Endothelial cell of umbilical vein (primary cell): ENCODE measurements around the gene SCIN. TPM values are rescaled to one million over a fixed set of nuclear protein-coding genes. Genes with fewer than 3 reads are reported as not detected.

Source experiments
- BruUV-seq: library from RNA; stranded (reverse); fragments of 400-500 nt; replicated peaks from 2 replicates; lab custom pipeline; 2021; lab: Mats Ljungman, UMichigan
- CTCF ChIA-PET: fragments of 300-600, 350-600 bp; sonication (Branson Sonifier 250); formaldehyde crosslinking; loops from one replicate; lab custom pipeline; 2021; ENCODE audit warnings: antibody characterized with exemption, inconsistent platforms; lab: Charles Lee
- POLR2A ChIA-PET: fragments of 300-600, 350-600 bp; sonication (Branson Sonifier 250); formaldehyde crosslinking; loops from one replicate; lab custom pipeline; 2021; ENCODE audit warnings: antibody characterized with exemption, inconsistent platforms; lab: Charles Lee
- DNase-seq: peaks from one replicate; pipeline ENCODE4 v3.0.0-alpha.2; 2011; ENCODE audit warnings: low read depth, low spot score
- FAIRE-seq: peaks from 2 replicates; lab custom pipeline; 2011; peaks lifted over from hg19 to GRCh38; lab: Jason Lieb, UNC
- H2AFZ ChIP-seq: 2 replicates; pipeline ENCODE4 v1.6.0; 2012; ENCODE audit warnings: low read depth, low read length, control low read depth, inconsistent platforms
- H3K27ac ChIP-seq: 2 replicates; pipeline ENCODE4 v1.5.1; 2011; ENCODE audit warnings: low read depth, mild to moderate bottlenecking, control low read depth, low read length, moderate library complexity; ENCODE audit not compliant: insufficient read depth
- H3K27me3 ChIP-seq, 2 experiments: 2 replicates each; pipeline versions ENCODE4 v1.6.0 to v1.6.1; 2011; ENCODE audit warnings: low read length in 2 of 2, mixed read lengths in 1 of 2; ENCODE audit not compliant: control insufficient read depth in 2 of 2, insufficient read depth in 2 of 2
- H3K36me3 ChIP-seq, 2 experiments: 2 replicates in 1 of 2; 3 replicates in 1 of 2; pipeline ENCODE4 v1.5.1; 2011; ENCODE audit warnings: low read length in 2 of 2, mild to moderate bottlenecking in 1 of 2, moderate library complexity in 1 of 2; ENCODE audit not compliant: control insufficient read depth in 2 of 2, insufficient read depth in 2 of 2; ENCODE audit errors: extremely low read depth in 1 of 2
- H3K4me1 ChIP-seq: 3 replicates; pipeline ENCODE4 v1.5.1; 2011; ENCODE audit warnings: mild to moderate bottlenecking, low read length; ENCODE audit not compliant: control insufficient read depth, insufficient read depth; ENCODE audit errors: extremely low read depth
- H3K4me2 ChIP-seq: 2 replicates; pipeline ENCODE4 v1.6.1; 2011; ENCODE audit warnings: low read length, control low read depth, mixed read lengths; ENCODE audit not compliant: insufficient read depth
- H3K4me3 ChIP-seq, 3 experiments: fragments of 200-600 bp in 1 of 3; sonication (generic), shearing (Covaris generic) in 1 of 3; replicated peaks in 1 of 3; 2 replicates each; pipeline ENCODE4 v1.5.1; 2011 to 2016; ENCODE audit warnings: control low read depth in 3 of 3, low read length in 3 of 3, mild to moderate bottlenecking in 2 of 3, inconsistent platforms in 1 of 3, low read depth in 1 of 3, moderate library complexity in 1 of 3; ENCODE audit not compliant: insufficient read depth in 1 of 3
- H3K79me2 ChIP-seq: 2 replicates; pipeline ENCODE4 v1.6.0; 2012; ENCODE audit warnings: low read length, inconsistent platforms; ENCODE audit not compliant: control insufficient read depth, insufficient read depth
- H3K9ac ChIP-seq: replicated peaks from 2 replicates; pipeline ENCODE3; 2011; ENCODE audit warnings: low read length, control low read depth; ENCODE audit not compliant: insufficient read depth; ENCODE audit errors: extremely low read depth
- H3K9me1 ChIP-seq: replicated peaks from 3 replicates; pipeline ENCODE4 v1.6.0; 2011; ENCODE audit warnings: mild to moderate bottlenecking, low read length; ENCODE audit not compliant: control insufficient read depth, insufficient read depth; ENCODE audit errors: extremely low read depth
- H3K9me3 ChIP-seq: replicated peaks from 2 replicates; pipeline ENCODE4 v1.5.1; 2012; ENCODE audit warnings: low read length, inconsistent platforms; ENCODE audit not compliant: control insufficient read depth, insufficient read depth
- H4K20me1 ChIP-seq: replicated peaks from 2 replicates; pipeline ENCODE3; 2011; ENCODE audit warnings: mild to moderate bottlenecking, low read length; ENCODE audit not compliant: control insufficient read depth, insufficient read depth; ENCODE audit errors: extremely low read depth
- EZH2 ChIP-seq: IDR thresholded peaks from 2 replicates; pipeline ENCODE4 v1.6.1; 2012; ENCODE audit warnings: borderline replicate concordance, low read depth, mild to moderate bottlenecking, moderate library complexity, low read length, inconsistent platforms; ENCODE audit not compliant: severe bottlenecking
- FOS ChIP-seq: IDR thresholded peaks from 2 replicates; pipeline ENCODE4 v1.6.1; 2011; ENCODE audit warnings: mild to moderate bottlenecking, low read length, moderate library complexity, borderline replicate concordance; ENCODE audit not compliant: insufficient read depth
- GATA2 ChIP-seq: IDR thresholded peaks from 2 replicates; pipeline ENCODE4 v1.7.0; 2011; ENCODE audit warnings: low read depth, mild to moderate bottlenecking, moderate library complexity, mixed read lengths, low read length; ENCODE audit not compliant: insufficient read length, insufficient read depth
- JUN ChIP-seq: IDR thresholded peaks from 2 replicates; pipeline ENCODE4 v1.6.1; 2011; ENCODE audit warnings: borderline replicate concordance, low read depth; ENCODE audit not compliant: insufficient read length, insufficient read depth
- MYC ChIP-seq: IDR thresholded peaks from one replicate; pipeline ENCODE4 v1.6.1; 2011; ENCODE audit warnings: mild to moderate bottlenecking, low read depth, low read length
- POLR2A ChIP-seq: IDR thresholded peaks from 2 replicates; pipeline ENCODE4 v1.6.1; 2012; ENCODE audit warnings: low read depth, mild to moderate bottlenecking, control low read depth, low read length
- POLR2AphosphoS5 ChIP-seq: IDR thresholded peaks from 2 replicates; pipeline ENCODE4 v1.6.1; 2012; ENCODE audit warnings: low read depth, mild to moderate bottlenecking, control low read depth, low read length, moderate library complexity; ENCODE audit not compliant: insufficient read depth
- dilution Hi-C: fragments of 300-500 bp; cut with MboI; formaldehyde crosslinking; loops from one replicate; pipeline ENCODE4 v1.15.0; 2019; ENCODE audit warnings: low sequenced_read_pairs; ENCODE audit not compliant: extremely low pct_ligation_motif_present
- intact Hi-C: fragments of 100-400 bp; cut with micrococcal nuclease; formaldehyde crosslinking; loops from one replicate; pipeline ENCODE4 v1.10.0; 2022
- polyA plus RNA-seq, 4 experiments: library from polyadenylated mRNA; depleted of rRNA in 3 of 4; stranded (reverse) in 3 of 4; unstranded in 1 of 4; fragments of >200 nt; gene quantifications; 2 replicates each; pipeline versions ENCODE4 v1.2.1 to v1.2.3, GENCODE V29; 2011 to 2012; ENCODE audit warnings: missing spikeins in 1 of 4
- total RNA-seq: library from RNA; stranded (reverse); gene quantifications from 2 replicates; pipeline ENCODE4 v1.2.3, GENCODE V29; 2021
- TF ChIP-seq, protein P1 (sequence below): IDR thresholded peaks from 2 replicates; pipeline ENCODE4 v1.6.1; 2011; ENCODE audit not compliant: insufficient read depth, insufficient read length
- TF ChIP-seq, protein P2 (sequence below), 2 donors: IDR thresholded peaks; 1 replicate in 1 of 2; 2 replicates in 1 of 2; pipeline ENCODE4 v1.5.1; 2011; ENCODE audit warnings: low read length in 2 of 2, mild to moderate bottlenecking in 2 of 2, moderate library complexity in 2 of 2, control low read depth in 1 of 2, inconsistent platforms in 1 of 2, low read depth in 1 of 2; ENCODE audit not compliant: insufficient read depth in 1 of 2; ENCODE audit errors: extremely low read depth in 1 of 2

SCIN gene
- total and polyA plus RNA-seq, 2 donors (not counting 3 experiments of a cell fraction or from before 2014, with no cell fraction given), result 0.07 to 0.69 TPM

DNA sequence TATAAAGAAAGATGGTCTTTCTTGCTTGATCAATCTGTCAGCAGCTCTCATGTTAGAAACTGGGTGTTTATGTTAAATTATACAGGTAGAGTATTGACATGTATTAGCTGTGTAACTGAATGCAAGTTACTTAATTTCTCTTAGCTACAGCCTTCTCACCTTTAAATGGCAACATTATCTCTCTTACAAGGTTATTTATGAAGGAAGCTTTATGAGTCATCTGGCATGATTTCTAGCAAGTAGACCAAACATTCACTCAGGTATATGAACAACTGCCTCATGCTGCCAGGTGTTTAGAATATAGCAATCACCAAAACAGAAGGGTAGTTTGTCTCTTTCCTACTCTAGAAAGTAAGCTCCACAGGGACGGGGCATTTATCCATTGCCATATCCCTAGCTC, 125.4 kb downstream of the SCIN start:
- Histone ChIP-seq H3K4me3 (no peak overlapping the region), H3K9ac (no peak overlapping the region), H2AFZ (no peak overlapping the region), H4K20me1 (peaks cover 2% of the 10 kb centered on the region), H3K79me2 (peaks cover 13% of the 10 kb centered on the region), H3K4me2 (no peak overlapping the region), H3K27me3 (no peaks in the 10 kb centered on the region), H3K4me1 (peaks cover 2% of the 10 kb centered on the region), H3K9me1 (no peaks in the 10 kb centered on the region), H3K36me3 (no peaks in the 10 kb centered on the region), H3K27ac (no peak overlapping the region), H3K9me3 (no peaks in the 10 kb centered on the region)
- POLR2A ChIA-PET, result no interaction called here
- no TSS peak for BruUV-seq
- intact Hi-C loops, result no loop called here
- CTCF ChIA-PET, result interaction anchor here (0.8 to 2.9 kb wide), 8 partner anchors 9 to 88 kb away, joined by 3 to 20 read pairs (median 4); partner anchors contain the start of gene ARL4A
- DNase-seq (peak; percentile 44), FAIRE-seq (no peak)
- TF ChIP-seq FOS, result no peak
- TF ChIP-seq POLR2AphosphoS5, result no peak
- TF ChIP-seq MYC, result no peak
- TF ChIP-seq JUN, result no peak
- TF ChIP-seq, protein P1, sequence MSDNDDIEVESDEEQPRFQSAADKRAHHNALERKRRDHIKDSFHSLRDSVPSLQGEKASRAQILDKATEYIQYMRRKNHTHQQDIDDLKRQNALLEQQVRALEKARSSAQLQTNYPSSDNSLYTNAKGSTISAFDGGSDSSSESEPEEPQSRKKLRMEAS, result no peak
- TF ChIP-seq GATA2, result no peak
- no peak for TF ChIP-seq EZH2
- TF ChIP-seq POLR2A, result no peak
- TF ChIP-seq, protein P2, sequence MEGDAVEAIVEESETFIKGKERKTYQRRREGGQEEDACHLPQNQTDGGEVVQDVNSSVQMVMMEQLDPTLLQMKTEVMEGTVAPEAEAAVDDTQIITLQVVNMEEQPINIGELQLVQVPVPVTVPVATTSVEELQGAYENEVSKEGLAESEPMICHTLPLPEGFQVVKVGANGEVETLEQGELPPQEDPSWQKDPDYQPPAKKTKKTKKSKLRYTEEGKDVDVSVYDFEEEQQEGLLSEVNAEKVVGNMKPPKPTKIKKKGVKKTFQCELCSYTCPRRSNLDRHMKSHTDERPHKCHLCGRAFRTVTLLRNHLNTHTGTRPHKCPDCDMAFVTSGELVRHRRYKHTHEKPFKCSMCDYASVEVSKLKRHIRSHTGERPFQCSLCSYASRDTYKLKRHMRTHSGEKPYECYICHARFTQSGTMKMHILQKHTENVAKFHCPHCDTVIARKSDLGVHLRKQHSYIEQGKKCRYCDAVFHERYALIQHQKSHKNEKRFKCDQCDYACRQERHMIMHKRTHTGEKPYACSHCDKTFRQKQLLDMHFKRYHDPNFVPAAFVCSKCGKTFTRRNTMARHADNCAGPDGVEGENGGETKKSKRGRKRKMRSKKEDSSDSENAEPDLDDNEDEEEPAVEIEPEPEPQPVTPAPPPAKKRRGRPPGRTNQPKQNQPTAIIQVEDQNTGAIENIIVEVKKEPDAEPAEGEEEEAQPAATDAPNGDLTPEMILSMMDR (IDR thresholded peaks at IDR 0.05; ENCODE audit: extremely low read depth in 1 of 2, insufficient read depth in 1 of 2, low read depth in 1 of 2, low read length in 2 of 2), result no peak
- dilution Hi-C loops, result no loop called here
